Measurements from ENCODE around the gene LMO4.

The LMO4 gene

GRCh38 chr1:87362063-87362833 lies 33.6 kb downstream of the LMO4 start:
- TF ChIP-seq TEAD4 (IDR thresholded peaks at IDR 0.05), result no peak
- TF ChIP-seq USF1 (IDR thresholded peaks at IDR 0.05), result no peak
- TF ChIP-seq CREB1 (IDR thresholded peaks at IDR 0.05; ENCODE audit: low read depth), result no peak
- TF ChIP-seq RAD21 (IDR thresholded peaks at IDR 0.05; ENCODE audit: low read depth), result no peak
- TF ChIP-seq YY1 (IDR thresholded peaks at IDR 0.05; ENCODE audit: low read depth), result no peak
- no peak for TF ChIP-seq EGR1 (IDR thresholded peaks at IDR 0.05)
- no peak for TF ChIP-seq EP300 (IDR thresholded peaks at IDR 0.05; ENCODE audit: borderline replicate concordance)
- TF ChIP-seq FOXM1 (IDR thresholded peaks at IDR 0.05; ENCODE audit: borderline replicate concordance, low read depth), result no peak
- TF ChIP-seq TCF12 (IDR thresholded peaks at IDR 0.05; ENCODE audit: low read depth), result no peak
- no peak for TF ChIP-seq ZBTB7A (IDR thresholded peaks at IDR 0.05; ENCODE audit: low read depth)
- TF ChIP-seq, protein P1, sequence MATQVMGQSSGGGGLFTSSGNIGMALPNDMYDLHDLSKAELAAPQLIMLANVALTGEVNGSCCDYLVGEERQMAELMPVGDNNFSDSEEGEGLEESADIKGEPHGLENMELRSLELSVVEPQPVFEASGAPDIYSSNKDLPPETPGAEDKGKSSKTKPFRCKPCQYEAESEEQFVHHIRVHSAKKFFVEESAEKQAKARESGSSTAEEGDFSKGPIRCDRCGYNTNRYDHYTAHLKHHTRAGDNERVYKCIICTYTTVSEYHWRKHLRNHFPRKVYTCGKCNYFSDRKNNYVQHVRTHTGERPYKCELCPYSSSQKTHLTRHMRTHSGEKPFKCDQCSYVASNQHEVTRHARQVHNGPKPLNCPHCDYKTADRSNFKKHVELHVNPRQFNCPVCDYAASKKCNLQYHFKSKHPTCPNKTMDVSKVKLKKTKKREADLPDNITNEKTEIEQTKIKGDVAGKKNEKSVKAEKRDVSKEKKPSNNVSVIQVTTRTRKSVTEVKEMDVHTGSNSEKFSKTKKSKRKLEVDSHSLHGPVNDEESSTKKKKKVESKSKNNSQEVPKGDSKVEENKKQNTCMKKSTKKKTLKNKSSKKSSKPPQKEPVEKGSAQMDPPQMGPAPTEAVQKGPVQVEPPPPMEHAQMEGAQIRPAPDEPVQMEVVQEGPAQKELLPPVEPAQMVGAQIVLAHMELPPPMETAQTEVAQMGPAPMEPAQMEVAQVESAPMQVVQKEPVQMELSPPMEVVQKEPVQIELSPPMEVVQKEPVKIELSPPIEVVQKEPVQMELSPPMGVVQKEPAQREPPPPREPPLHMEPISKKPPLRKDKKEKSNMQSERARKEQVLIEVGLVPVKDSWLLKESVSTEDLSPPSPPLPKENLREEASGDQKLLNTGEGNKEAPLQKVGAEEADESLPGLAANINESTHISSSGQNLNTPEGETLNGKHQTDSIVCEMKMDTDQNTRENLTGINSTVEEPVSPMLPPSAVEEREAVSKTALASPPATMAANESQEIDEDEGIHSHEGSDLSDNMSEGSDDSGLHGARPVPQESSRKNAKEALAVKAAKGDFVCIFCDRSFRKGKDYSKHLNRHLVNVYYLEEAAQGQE (IDR thresholded peaks at IDR 0.05; ENCODE audit: low read depth), result no peak
- no peak for TF ChIP-seq TAF1 (IDR thresholded peaks at IDR 0.05; ENCODE audit: low read depth)

DNA sequence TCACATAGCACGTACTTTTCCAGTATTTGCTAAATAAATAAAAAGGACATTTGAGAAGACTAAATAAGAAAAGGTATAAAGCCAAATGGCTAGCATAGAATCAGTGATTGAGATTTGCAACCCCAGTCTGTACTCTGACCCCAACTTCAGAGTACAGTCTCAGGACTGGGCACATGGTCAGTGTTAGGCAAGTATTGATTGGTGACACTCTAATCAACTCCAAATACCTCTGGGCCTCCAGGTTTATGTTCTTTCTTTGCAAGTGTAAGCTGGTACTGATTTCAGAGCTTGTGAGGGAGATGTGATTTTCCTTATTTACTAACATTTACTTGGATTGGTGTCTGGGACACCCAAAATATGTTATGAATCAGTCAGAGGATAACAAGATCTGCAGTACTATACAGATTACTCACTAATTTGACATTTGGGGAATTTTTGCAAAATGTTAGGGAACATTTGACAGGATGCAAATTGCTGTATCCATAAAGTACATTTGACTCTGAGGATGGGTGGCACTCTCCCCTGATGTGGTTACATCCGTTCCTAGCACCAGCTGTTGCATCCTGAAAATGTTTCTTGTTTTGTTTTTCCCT lies 34.2 kb downstream of the LMO4 start:
- TF ChIP-seq FOXM1 (IDR thresholded peaks at IDR 0.05; ENCODE audit: borderline replicate concordance, low read depth) (no peak), MAX (IDR thresholded peaks at IDR 0.05) (no peak), TCF12 (IDR thresholded peaks at IDR 0.05; ENCODE audit: low read depth) (no peak), CEBPB (IDR thresholded peaks at IDR 0.05) (no peak), CREB1 (IDR thresholded peaks at IDR 0.05; ENCODE audit: low read depth) (no peak), YY1 (IDR thresholded peaks at IDR 0.05; ENCODE audit: low read depth) (no peak), USF1 (IDR thresholded peaks at IDR 0.05) (no peak), RAD21 (IDR thresholded peaks at IDR 0.05; ENCODE audit: low read depth) (no peak)
- TF ChIP-seq, protein P1 (IDR thresholded peaks at IDR 0.05; ENCODE audit: low read depth), result no peak

DNA sequence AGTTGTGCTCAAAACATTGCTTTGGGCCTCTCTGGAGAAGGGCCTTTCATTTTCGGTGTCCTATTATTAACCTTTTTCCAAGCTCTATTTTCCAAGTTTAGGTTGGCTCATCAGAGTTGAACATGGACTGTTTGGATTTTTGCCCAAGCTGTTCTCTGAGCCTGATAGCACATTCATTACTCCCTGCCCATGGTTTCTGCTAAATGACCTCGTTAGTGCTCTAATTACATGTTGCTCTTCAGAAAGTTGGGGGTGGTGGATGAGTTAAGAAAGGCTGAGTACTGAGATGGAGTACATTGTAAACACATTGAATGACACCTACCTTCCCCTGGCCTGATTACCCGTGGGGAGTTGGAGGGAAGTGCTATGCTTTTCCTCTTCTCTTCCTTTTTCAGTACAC lies 38.9 kb downstream of the LMO4 start:
- TF ChIP-seq TCF12 (IDR thresholded peaks at IDR 0.05; ENCODE audit: low read depth) (no peak), RAD21 (IDR thresholded peaks at IDR 0.05; ENCODE audit: low read depth) (no peak), USF1 (IDR thresholded peaks at IDR 0.05) (no peak), MAX (IDR thresholded peaks at IDR 0.05) (no peak), EP300 (IDR thresholded peaks at IDR 0.05; ENCODE audit: borderline replicate concordance) (no peak), YY1 (IDR thresholded peaks at IDR 0.05; ENCODE audit: low read depth) (no peak), FOXM1 (IDR thresholded peaks at IDR 0.05; ENCODE audit: borderline replicate concordance, low read depth) (no peak)
- TF ChIP-seq, protein P1 (IDR thresholded peaks at IDR 0.05; ENCODE audit: low read depth), result no peak

GRCh38 chr1:87368907-87369306 lies 40.2 kb downstream of the LMO4 start:
- TF ChIP-seq NFIC (IDR thresholded peaks at IDR 0.05) (no peak), CREB1 (IDR thresholded peaks at IDR 0.05; ENCODE audit: low read depth) (no peak), ZBTB7A (IDR thresholded peaks at IDR 0.05; ENCODE audit: low read depth) (no peak), TEAD4 (IDR thresholded peaks at IDR 0.05) (no peak), MAX (IDR thresholded peaks at IDR 0.05) (no peak)
- TF ChIP-seq, protein P1 (IDR thresholded peaks at IDR 0.05; ENCODE audit: low read depth), result no peak
